Measurements from ENCODE around the gene SBF2.

DNA sequence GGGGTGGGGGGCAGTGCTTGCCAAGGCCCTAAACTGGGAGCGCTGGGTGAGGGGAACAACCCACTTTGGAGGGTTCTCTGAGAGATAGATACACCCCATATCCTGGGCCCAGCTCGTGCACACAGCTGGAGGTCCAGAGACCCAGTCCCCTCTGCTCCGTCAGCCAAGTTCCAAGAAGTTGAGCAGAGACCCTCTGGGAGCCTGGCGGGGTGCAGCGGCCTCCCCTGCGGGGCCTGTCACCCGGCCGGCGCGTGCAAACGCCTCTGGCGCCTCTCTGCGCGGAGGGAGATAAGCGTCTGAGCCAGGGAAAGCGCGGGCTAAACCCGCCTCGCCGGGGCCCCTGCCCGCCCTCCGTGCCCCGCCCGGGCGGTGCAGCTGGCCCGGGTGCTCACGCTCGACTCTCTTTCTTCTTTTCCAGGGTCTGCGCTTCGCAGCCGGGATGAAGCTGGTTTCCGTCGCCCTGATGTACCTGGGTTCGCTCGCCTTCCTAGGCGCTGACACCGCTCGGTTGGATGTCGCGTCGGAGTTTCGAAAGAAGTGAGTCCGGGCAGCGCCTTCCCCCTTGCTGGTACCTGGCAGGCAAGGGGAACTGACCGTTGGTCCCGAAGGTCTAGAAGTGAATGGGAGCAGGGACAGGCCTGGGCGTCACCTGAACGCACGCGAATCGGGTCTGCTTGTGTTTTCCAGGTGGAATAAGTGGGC, 11.4 kb upstream of the SBF2 start:
- TF ChIP-seq, protein P1, sequence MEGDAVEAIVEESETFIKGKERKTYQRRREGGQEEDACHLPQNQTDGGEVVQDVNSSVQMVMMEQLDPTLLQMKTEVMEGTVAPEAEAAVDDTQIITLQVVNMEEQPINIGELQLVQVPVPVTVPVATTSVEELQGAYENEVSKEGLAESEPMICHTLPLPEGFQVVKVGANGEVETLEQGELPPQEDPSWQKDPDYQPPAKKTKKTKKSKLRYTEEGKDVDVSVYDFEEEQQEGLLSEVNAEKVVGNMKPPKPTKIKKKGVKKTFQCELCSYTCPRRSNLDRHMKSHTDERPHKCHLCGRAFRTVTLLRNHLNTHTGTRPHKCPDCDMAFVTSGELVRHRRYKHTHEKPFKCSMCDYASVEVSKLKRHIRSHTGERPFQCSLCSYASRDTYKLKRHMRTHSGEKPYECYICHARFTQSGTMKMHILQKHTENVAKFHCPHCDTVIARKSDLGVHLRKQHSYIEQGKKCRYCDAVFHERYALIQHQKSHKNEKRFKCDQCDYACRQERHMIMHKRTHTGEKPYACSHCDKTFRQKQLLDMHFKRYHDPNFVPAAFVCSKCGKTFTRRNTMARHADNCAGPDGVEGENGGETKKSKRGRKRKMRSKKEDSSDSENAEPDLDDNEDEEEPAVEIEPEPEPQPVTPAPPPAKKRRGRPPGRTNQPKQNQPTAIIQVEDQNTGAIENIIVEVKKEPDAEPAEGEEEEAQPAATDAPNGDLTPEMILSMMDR (IDR thresholded peaks at IDR 0.05) = no peak
- TF ChIP-seq POLR2A (IDR thresholded peaks at IDR 0.05) = no peak
